Measurements from ENCODE around the gene KIAA1191. TPM values are rescaled to one million over a fixed set of nuclear protein-coding genes. Genes with fewer than 3 reads are reported as not detected.

Gene KIAA1191
- total RNA-seq, 1 experiment from 2014 or later = 128 TPM

- Mint-ChIP-seq H3K9me3 (no peaks in the 10 kb centered on the region), H3K4me3 (no peak overlapping the region), H3K36me3 (ENCODE audit: insufficient read depth in 1 of 3, low read depth in 3 of 3) (peaks cover 0 to 10% (median 2%) of the 10 kb centered on the region in 3 experiments; a peak in 4 of 7 replicates), H3K27ac (no peak overlapping the region), H3K27me3 (ENCODE audit: low read depth) (peaks cover 2% of the 10 kb centered on the region; the same call in 1 of the 2 replicates), H3K4me1 (peaks cover 3% of the 10 kb centered on the region in 2 experiments; a peak in 3 of 4 replicates)
- no peak overlapping the region for H2BK12ac ChIP-seq (ENCODE audit: insufficient read length, low read depth, low read length)
- no peaks in the 10 kb centered on the region for H3K27me3 ChIP-seq (ENCODE audit: insufficient read depth, low read length)
- DNase-seq = no peak
- no peaks in the 10 kb centered on the region for H3K79me2 ChIP-seq (ENCODE audit: insufficient read depth, low read length)
- no peaks in the 10 kb centered on the region for H3K4me1 ChIP-seq (ENCODE audit: insufficient read depth, low read length)
- H3K14ac ChIP-seq (ENCODE audit: insufficient read depth, low read length) = no peak overlapping the region
- no peak overlapping the region for H2BK120ac ChIP-seq (ENCODE audit: low read depth, low read length, poor library complexity, severe bottlenecking)
- H3K79me1 ChIP-seq (ENCODE audit: insufficient read depth, low read depth, low read length, poor library complexity, severe bottlenecking) = no peaks in the 10 kb centered on the region
- H3K27ac ChIP-seq (ENCODE audit: insufficient read length, low read depth, low read length) = no peak overlapping the region
- H2BK15ac ChIP-seq (ENCODE audit: low read depth, low read length) = no peak overlapping the region
- no peak overlapping the region for H2BK5ac ChIP-seq (ENCODE audit: insufficient read length, low read length)
- no peaks in the 10 kb centered on the region for H3K9me3 ChIP-seq (ENCODE audit: control insufficient read depth, low read depth, low read length)
- no peak overlapping the region for H3K56ac ChIP-seq (ENCODE audit: insufficient read length, low read depth, low read length)
- TF ChIP-seq CTCF (conservative IDR thresholded peaks at IDR 0.05) = no peak
- WGBS (ENCODE audit: extremely low coverage, insufficient read length, low lambda C conversion rate) = no CpG with 5 or more reads among the region's 9 CpGs
- H2AK5ac ChIP-seq (ENCODE audit: insufficient read length, low read length) = no peak overlapping the region
- no peak overlapping the region for H4K8ac ChIP-seq (replicated peaks; ENCODE audit: insufficient read length, low read depth, low read length)
- H3K18ac ChIP-seq (ENCODE audit: insufficient read length, low read depth, low read length) = no peak overlapping the region
- no peak overlapping the region for H3T11ph ChIP-seq (ENCODE audit: low read length)
- H3K23ac ChIP-seq (ENCODE audit: insufficient read length, low read depth, low read length) = no peak overlapping the region
- H4K91ac ChIP-seq (ENCODE audit: insufficient read length, low read depth, low read length) = no peak overlapping the region
- H3K4ac ChIP-seq (ENCODE audit: low read depth, low read length) = no peak overlapping the region
- no peak overlapping the region for H3K4me2 ChIP-seq (ENCODE audit: insufficient read depth, insufficient read length, low read length)
- H2AFZ ChIP-seq (ENCODE audit: low read length) = no peak overlapping the region
- no peaks in the 10 kb centered on the region for H4K20me1 ChIP-seq (ENCODE audit: control insufficient read depth, insufficient read depth, insufficient read length)
- no peak overlapping the region for H3K9ac ChIP-seq (ENCODE audit: extremely low read depth, insufficient read length, low read length)
- H3K23me2 ChIP-seq (ENCODE audit: insufficient read length, low read depth, low read length, poor library complexity, severe bottlenecking) = peaks cover 4% of the 10 kb centered on the region
- no peak overlapping the region for H2BK20ac ChIP-seq (ENCODE audit: low read depth, low read length, poor library complexity, severe bottlenecking)
- no peak overlapping the region for H4K5ac ChIP-seq (ENCODE audit: insufficient read length, low read depth, low read length)
Measured at GRCh38 chr5:176394096-176394495, 32.5 kb upstream of the KIAA1191 start.

All from H9 (cell line).